Motor neuron (in vitro differentiated cells): ENCODE measurements around the gene DPP8. TPM values are rescaled to one million over a fixed set of nuclear protein-coding genes. Genes with fewer than 3 reads are reported as not detected.
"Not testable (repeated sequence)": the region's sequence is repeated elsewhere in the genome, so short reads cannot be mapped to it uniquely, and the experiment has no call there.

ENCODE experiments used
- ATAC-seq, 8 experiments: fragments of 200-7000 bp; cut with Tn5 transposase; replicated peaks in 6 of 8; 2 replicates each; pipeline ENCODE4 v1.8.0; 2021; ENCODE audit warnings: mild to moderate bottlenecking in 8 of 8, moderate library complexity in 8 of 8
- H3K27ac ChIP-seq, 2 donors: fragments of 250-450 bp; sonication (Bioruptor Pico); 2 replicates each; pipeline ENCODE4 v1.9.0; 2021; ENCODE audit warnings: antibody characterized with exemption in 2 of 2, mild to moderate bottlenecking in 2 of 2, moderate library complexity in 1 of 2
- H3K4me1 ChIP-seq, 2 donors: fragments of 250-450 bp; sonication (Bioruptor Pico); replicated peaks in 1 of 2; 2 replicates each; pipeline ENCODE4 v1.6.1; 2021; ENCODE audit warnings: antibody characterized with exemption in 2 of 2, mild to moderate bottlenecking in 2 of 2, moderate library complexity in 1 of 2
- H3K4me3 ChIP-seq, 5 donors: fragments of 250-450 bp; sonication (Bioruptor Pico); 2 replicates each; pipeline ENCODE4 v1.9.0; 2021; ENCODE audit warnings: antibody characterized with exemption in 5 of 5, mild to moderate bottlenecking in 5 of 5, moderate library complexity in 4 of 5
- WGBS, 10 experiments: fragments of 450-650 bp; shearing (Covaris generic); methylation state at CpG; one replicate each; pipeline ENCODE4 v1.0.0; 2022; 5-methylcytosine and 5-hydroxymethylcytosine counted together
- in situ Hi-C, 9 experiments: fragments of 400-800 bp; cut with MboI; loops; one replicate each; pipeline ENCODE4 v1.15.0; 2021; ENCODE audit warnings: low sequenced_read_pairs in 9 of 9, low pct_unique_long_range_greater_than_20kb in 2 of 9; ENCODE audit not compliant: unreplicated experiment in 9 of 9
- total RNA-seq, 8 experiments: library from RNA; unstranded; fragments of 300-600 nt; gene quantifications; 2 replicates each; pipeline versions ENCODE4 v1.2.3 to v1.2.4, GENCODE V29; 2022

Gene DPP8
- total RNA-seq, 8 experiments from 2014 or later: 18.4 to 42.8 (median 24.7) TPM

DNA sequence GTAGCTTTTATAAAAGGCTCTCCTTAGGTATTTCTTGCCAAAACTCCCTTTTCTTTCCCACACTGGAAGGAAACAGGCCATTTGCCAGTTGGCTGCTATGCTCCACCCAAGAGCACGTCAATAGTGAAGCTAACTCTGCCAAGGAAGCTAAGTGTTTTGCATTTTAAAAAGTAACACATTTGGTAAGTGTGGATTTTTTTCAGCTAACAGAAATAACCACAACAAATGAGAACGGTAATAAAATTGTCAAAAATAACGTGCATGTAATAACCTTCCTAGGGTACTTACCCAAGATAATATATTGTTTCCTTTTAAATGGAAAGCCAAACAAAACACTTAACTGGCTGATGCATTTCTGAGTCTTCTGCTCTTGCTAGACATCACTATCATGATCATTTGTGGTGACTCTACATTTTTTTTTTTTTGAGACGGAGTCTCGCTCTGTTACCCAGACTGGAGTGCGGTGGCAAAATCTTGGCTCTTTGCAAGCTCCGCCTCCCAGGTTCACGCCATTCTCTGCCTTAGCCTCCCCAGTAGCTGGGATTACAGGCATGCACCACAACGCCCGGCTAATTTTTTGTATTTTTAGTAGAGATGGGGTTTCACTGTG is 4.6 kb downstream of the DPP8 start:
- Histone ChIP-seq H3K4me1 (peaks cover 5 to 8% of the 10 kb centered on the region in 2 donors), H3K27ac (no peak overlapping the region), H3K4me3 (no peak overlapping the region)
- peak in 2 of 8 experiments; percentile 13 to 26 for ATAC-seq
- in situ Hi-C loops: no loop called here
- WGBS, 10 experiments: 7 to 100% (median 78%) methylated on average over 1 to 10 of the region's 10 CpGs

GRCh38 chr15:65512189-65512588 is 5.3 kb downstream of the DPP8 start:
- 73 to 100% (median 99%) methylated on average over 1 to 5 of the region's 5 CpGs for WGBS, 10 experiments
- ATAC-seq: no peak
- in situ Hi-C loops: no loop called here
- H3K4me1 ChIP-seq: peaks cover 5 to 8% of the 10 kb centered on the region in 2 donors
- H3K27ac ChIP-seq: no peak overlapping the region
- H3K4me3 ChIP-seq: no peak overlapping the region

DNA sequence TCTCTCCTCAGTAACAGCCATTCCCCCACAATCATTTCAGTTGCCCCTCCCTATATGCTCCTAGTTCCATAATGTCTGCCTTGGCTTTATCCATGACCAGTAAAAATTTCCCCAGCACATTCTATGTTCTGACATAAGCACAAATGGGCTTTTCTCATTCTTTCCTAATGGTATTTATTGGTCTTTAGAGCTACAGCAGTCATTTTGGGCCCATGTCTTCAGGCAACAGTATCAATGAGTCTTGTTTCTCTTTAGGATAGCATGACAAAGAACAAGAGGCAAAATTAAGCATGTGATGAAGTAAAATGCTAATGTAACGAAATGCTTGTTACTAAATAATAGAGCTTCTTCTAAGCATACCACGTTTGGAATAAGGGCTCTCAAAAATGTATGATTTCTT is 8.2 kb downstream of the DPP8 start:
- in situ Hi-C loops: no loop called here
- Histone ChIP-seq H3K4me3 (no peak overlapping the region), H3K4me1 (no peaks in the 10 kb centered on the region), H3K27ac (no peak overlapping the region)
- WGBS, 10 experiments: 83 to 100% (median 95%) methylated on average over 1 to 2 of the region's 2 CpGs; no CpG with 5 or more reads in 3 of the 10 experiments
- ATAC-seq: no peak

- in situ Hi-C loops: no loop called here
- no peak overlapping the region for H3K4me3 ChIP-seq
- no peak for ATAC-seq
- no peaks in the 10 kb centered on the region for H3K4me1 ChIP-seq
- WGBS, 10 experiments: 50 to 100% (median 90%) methylated on average over 1 to 4 of the region's 4 CpGs; no CpG with 5 or more reads in 2 of the 10 experiments
- H3K27ac ChIP-seq: no peak overlapping the region
These were observed 23.4 kb downstream of the DPP8 start for GRCh38 chr15:65494076-65494475.

- Histone ChIP-seq H3K4me3 (no peak overlapping the region), H3K4me1 (no peaks in the 10 kb centered on the region), H3K27ac (no peak overlapping the region)
- WGBS, 10 experiments: 63 to 100% (median 95%) methylated on average over 2 to 4 of the region's 4 CpGs; no CpG with 5 or more reads in 3 of the 10 experiments
- in situ Hi-C loops: no loop called here
- ATAC-seq: no peak
These were observed 32.6 kb downstream of the DPP8 start for GRCh38 chr15:65484876-65485275.

- WGBS, 10 experiments: 29 to 100% (median 97%) methylated on average over 1 to 5 of the region's 5 CpGs; no CpG with 5 or more reads in 2 of the 10 experiments
- in situ Hi-C loops: no loop called here
- peak in 2 of 8 experiments; percentile 58 to 77 for ATAC-seq
These were observed 40.6 kb downstream of the DPP8 start for GRCh38 chr15:65476903-65477302.

DNA sequence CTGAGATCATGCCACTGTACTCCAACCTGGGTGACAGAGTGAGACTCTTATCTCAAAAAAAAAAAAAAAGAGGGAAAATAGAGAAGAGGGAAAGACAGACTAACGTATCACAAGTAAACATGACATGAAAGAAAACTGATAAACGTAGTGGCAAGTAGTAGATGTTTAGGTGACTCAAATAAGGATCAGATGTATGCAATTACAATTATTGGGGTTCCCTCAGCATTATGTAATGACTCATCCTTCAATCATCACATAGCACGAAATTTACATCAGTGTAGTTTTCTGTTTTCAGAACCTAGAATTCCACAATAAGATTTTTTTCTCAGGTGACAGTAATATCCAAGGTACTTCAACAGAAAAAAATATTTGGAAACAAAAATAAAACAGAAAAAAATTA is 46.6 kb downstream of the DPP8 start:
- ATAC-seq: no peak
- Histone ChIP-seq H3K27ac (no peak overlapping the region), H3K4me1 (no peaks in the 10 kb centered on the region), H3K4me3 (no peak overlapping the region)
- in situ Hi-C loops: no loop called here
- WGBS, 10 experiments: 44 to 100% (median 94%) methylated on average over 1 to 3 of the region's 3 CpGs

More at GRCh38 chr15:65476903-65477302, 40.6 kb downstream of the DPP8 start:
- H3K4me3 ChIP-seq: no peak overlapping the region
- H3K4me1 ChIP-seq: no peaks in the 10 kb centered on the region
- no peak overlapping the region for H3K27ac ChIP-seq

DNA sequence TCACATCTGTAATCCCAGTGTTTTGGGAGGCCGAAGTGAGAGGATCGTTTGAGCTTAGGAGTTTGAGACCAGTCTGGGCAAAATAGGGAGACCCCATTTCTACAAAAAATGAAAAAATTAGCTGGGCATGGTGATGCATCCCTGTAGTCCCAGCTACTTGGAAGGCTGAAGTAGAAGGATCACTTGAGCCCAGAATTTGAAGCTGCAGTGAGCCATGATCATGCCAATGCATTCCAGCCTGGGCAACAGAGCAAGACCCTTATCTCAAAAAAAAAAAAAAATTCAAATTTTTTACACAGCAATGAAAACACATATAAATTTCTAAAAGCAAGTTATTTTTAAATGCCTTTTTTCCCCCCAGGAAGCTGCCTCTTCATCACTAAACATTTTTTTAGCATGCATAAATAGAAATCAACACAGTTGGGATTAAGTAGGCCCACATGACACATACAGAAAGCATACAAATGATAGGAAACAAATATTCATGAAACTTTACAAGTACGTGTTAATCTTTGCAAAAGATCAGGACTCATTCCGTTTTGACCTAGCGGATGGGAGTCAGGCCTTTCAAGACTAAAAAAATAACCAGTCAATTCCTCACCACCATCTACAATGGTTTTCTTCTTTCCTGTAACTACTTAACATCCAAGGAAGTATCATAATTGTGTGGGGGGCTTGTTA is 49.1 kb downstream of the DPP8 start:
- in situ Hi-C loops: no loop called here
- 59 to 100% (median 81%) methylated on average over 3 to 5 of the region's 5 CpGs; no CpG with 5 or more reads in 1 of the 10 experiments for WGBS, 10 experiments
- no peak overlapping the region for H3K27ac ChIP-seq
- H3K4me1 ChIP-seq: no peaks in the 10 kb centered on the region
- ATAC-seq: peak in 1 of 8 experiments; percentile 80
- no peak overlapping the region for H3K4me3 ChIP-seq

DNA sequence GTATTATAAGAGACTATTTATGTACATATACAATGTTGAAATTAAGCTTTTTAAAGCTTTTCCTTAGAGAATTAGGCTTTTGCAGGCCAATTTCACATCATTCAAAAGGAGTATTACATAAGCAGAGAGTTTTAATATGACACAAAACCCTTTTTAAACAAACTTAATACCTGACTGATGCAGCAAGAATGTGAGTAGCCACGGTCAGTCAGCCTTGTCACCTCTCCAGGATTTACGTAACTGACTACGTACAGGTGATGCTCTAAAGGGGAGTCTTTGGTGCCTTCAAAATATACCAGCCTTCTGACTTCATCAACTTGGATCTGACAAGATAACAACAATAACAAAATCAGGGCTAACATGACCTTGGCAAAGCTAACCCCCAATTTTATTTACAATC is 50.6 kb downstream of the DPP8 start:
- in situ Hi-C loops: no loop called here
- no peaks in the 10 kb centered on the region for H3K4me1 ChIP-seq
- no peak overlapping the region for H3K4me3 ChIP-seq
- 33 to 100% (median 94%) methylated on average over 1 to 3 of the region's 3 CpGs; no CpG with 5 or more reads in 2 of the 10 experiments for WGBS, 10 experiments
- ATAC-seq: no peak
- no peak overlapping the region for H3K27ac ChIP-seq

GRCh38 chr15:65463096-65463495 is 54.4 kb downstream of the DPP8 start:
- H3K4me1 ChIP-seq, in situ Hi-C loops, ATAC-seq, H3K4me3 ChIP-seq, H3K27ac ChIP-seq: not testable (repeated sequence)
- 83 to 100% (median 94%) methylated on average over 1 to 5 of the region's 6 CpGs; no CpG with 5 or more reads in 1 of the 10 experiments for WGBS, 10 experiments

GRCh38 chr15:65460741-65461347 is 56.6 kb downstream of the DPP8 start:
- Histone ChIP-seq H3K4me3 (no peak overlapping the region), H3K4me1 (no peaks in the 10 kb centered on the region), H3K27ac (no peak overlapping the region)
- WGBS, 10 experiments: 56 to 100% (median 97%) methylated on average over 1 to 4 of the region's 5 CpGs
- in situ Hi-C loops: no loop called here
- peak in 2 of 8 experiments; percentile 21 to 46 for ATAC-seq

- ATAC-seq, in situ Hi-C loops, H3K4me3 ChIP-seq, H3K4me1 ChIP-seq, H3K27ac ChIP-seq: not testable (repeated sequence)
- 87 to 100% (median 97%) methylated on average over 1 to 4 of the region's 4 CpGs; no CpG with 5 or more reads in 2 of the 10 experiments for WGBS, 10 experiments
These were observed 62.2 kb downstream of the DPP8 start for GRCh38 chr15:65455256-65455655.

GRCh38 chr15:65451989-65452388 is 65.5 kb downstream of the DPP8 start:
- in situ Hi-C loops: no loop called here
- ATAC-seq: no peak

More at GRCh38 chr15:65451989-65452388, 65.5 kb downstream of the DPP8 start:
- no peak overlapping the region for H3K27ac ChIP-seq
- no peaks in the 10 kb centered on the region for H3K4me1 ChIP-seq
- WGBS, 10 experiments: 80 to 100% (median 94%) methylated on average over 1 to 6 of the region's 6 CpGs; no CpG with 5 or more reads in 1 of the 10 experiments
- H3K4me3 ChIP-seq: no peak overlapping the region
